IMR-90 (cell line): ENCODE measurements around the gene THRB.

Experiments used
- CHD1 ChIP-seq: IDR thresholded peaks from 2 replicates; pipeline ENCODE4 v1.6.1; 2012; ENCODE audit warnings: low read depth, low read length, improper control_type of control experiment
- CTCF ChIP-seq: conservative IDR thresholded peaks from 2 replicates; pipeline ENCODE4 v1.5.1; 2012; ENCODE audit warnings: mild to moderate bottlenecking, low read depth, low read length, improper control_type of control experiment
- MAZ ChIP-seq: IDR thresholded peaks from 2 replicates; pipeline ENCODE4 v1.6.1; 2012; ENCODE audit warnings: low read depth, mild to moderate bottlenecking, low read length, improper control_type of control experiment, moderate library complexity, borderline replicate concordance
- POLR2A ChIP-seq: IDR thresholded peaks from 2 replicates; pipeline ENCODE4 v1.6.1; 2012; ENCODE audit warnings: mild to moderate bottlenecking, low read depth, low read length
- RCOR1 ChIP-seq: IDR thresholded peaks from 2 replicates; pipeline ENCODE4 v1.6.1; 2012; ENCODE audit warnings: mild to moderate bottlenecking, low read length, improper control_type of control experiment; ENCODE audit not compliant: insufficient replicate concordance
- USF2 ChIP-seq: fragments of 150-350 bp; IDR thresholded peaks from 2 replicates; pipeline ENCODE4 v1.6.1; 2017; ENCODE audit warnings: mild to moderate bottlenecking, antibody characterized with exemption, low read length, low read depth

GRCh38 chr3:24499991-24500390 is 5.3 kb upstream of the THRB start:
- no peak for TF ChIP-seq CTCF
- TF ChIP-seq CHD1 = no peak
- TF ChIP-seq USF2 = no peak
- TF ChIP-seq MAZ = no peak
- no peak for TF ChIP-seq POLR2A
- TF ChIP-seq RCOR1 = no peak
